CD4-positive, CD25-positive, alpha-beta regulatory T cell (primary cell): ENCODE results near the gene ELMO3. TPM values are rescaled to one million over a fixed set of nuclear protein-coding genes. Genes with fewer than 3 reads are reported as not detected.

Experiments used
- ATAC-seq, 2 donors: fragments of 150-1000 bp; cut with Tn5 transposase; one replicate each; pipeline ENCODE4 v1.10.0; 2021; ENCODE audit warnings: low read depth in 2 of 2, moderate number of reproducible peaks in 2 of 2, moderate library complexity in 1 of 2
- DNase-seq, 3 donors: peaks; one replicate each; pipeline versions ENCODE4 v3.0.0 to v3.0.0-alpha.2; 2012 to 2022; ENCODE audit warnings: mixed read lengths in 1 of 3
- H3K27ac ChIP-seq: one replicate; pipeline ENCODE4 v1.7.0; 2013; ENCODE audit warnings: mild to moderate bottlenecking, low read length; ENCODE audit not compliant: insufficient read depth, poor library complexity, severe bottlenecking
- H3K27me3 ChIP-seq: one replicate; pipeline ENCODE4 v1.7.0; 2013; ENCODE audit warnings: low read length; ENCODE audit not compliant: control insufficient read depth, insufficient read depth
- H3K36me3 ChIP-seq: one replicate; pipeline ENCODE4 v1.7.0; 2013; ENCODE audit warnings: mild to moderate bottlenecking, low read length, moderate library complexity; ENCODE audit not compliant: control insufficient read depth, insufficient read depth
- H3K4me1 ChIP-seq: 2 replicates; pipeline ENCODE4 v1.7.0; 2013; ENCODE audit warnings: mild to moderate bottlenecking, low read length; ENCODE audit not compliant: insufficient read depth, control insufficient read depth, poor library complexity, severe bottlenecking
- H3K4me3 ChIP-seq: one replicate; pipeline ENCODE4 v1.7.0; 2013; ENCODE audit warnings: low read depth, mild to moderate bottlenecking, low read length, moderate library complexity
- H3K9me3 ChIP-seq, 2 experiments: 1 replicate in 1 of 2; 2 replicates in 1 of 2; pipeline ENCODE4 v1.7.0; 2013; ENCODE audit warnings: low read length in 2 of 2, mild to moderate bottlenecking in 1 of 2, moderate library complexity in 1 of 2; ENCODE audit not compliant: control insufficient read depth in 2 of 2
- H3K27ac Mint-ChIP-seq, 3 donors: one replicate each; pipeline ENCODE4 v1.8.0; 2020 to 2022; ENCODE audit warnings: mild to moderate bottlenecking in 3 of 3, mixed read lengths in 3 of 3, moderate library complexity in 2 of 3
- H3K27me3 Mint-ChIP-seq: one replicate; pipeline ENCODE4 v1.8.0; 2022; ENCODE audit warnings: mild to moderate bottlenecking, mixed read lengths
- H3K36me3 Mint-ChIP-seq: one replicate; pipeline ENCODE4 v1.8.0; 2020; ENCODE audit warnings: mixed read lengths
- H3K4me1 Mint-ChIP-seq, 4 donors: one replicate each; pipeline ENCODE4 v1.8.0; 2020 to 2022; ENCODE audit warnings: mixed read lengths in 4 of 4, mild to moderate bottlenecking in 1 of 4
- H3K4me3 Mint-ChIP-seq, 4 donors: one replicate each; pipeline ENCODE4 v1.8.0; 2020 to 2022; ENCODE audit warnings: mild to moderate bottlenecking in 4 of 4, mixed read lengths in 4 of 4, moderate library complexity in 3 of 4
- H3K9me3 Mint-ChIP-seq, 7 donors: one replicate each; pipeline ENCODE4 v1.8.0; 2020 to 2022; ENCODE audit warnings: mixed read lengths in 7 of 7, mild to moderate bottlenecking in 3 of 7, moderate library complexity in 2 of 7
- polyA plus RNA-seq, 4 donors: library from polyadenylated mRNA; unstranded; fragments of 300-500 nt; fragmentation: Illumina TruSeq; gene quantifications; one replicate each; pipeline ENCODE4 v1.2.3, GENCODE V29; 2021
- total RNA-seq: library from RNA; stranded (reverse); gene quantifications from one replicate; pipeline ENCODE4 v1.2.3, GENCODE V29; 2022

ELMO3 gene
- total and polyA plus RNA-seq, 5 donors from 2014 or later, result 0.09 to 2.2 TPM; not detected in 3

GRCh38 chr16:67240506-67240905 is 41.6 kb downstream of the ELMO3 start:
- H3K9me3 Mint-ChIP-seq, result peaks cover 0 to 1% (median 0%) of the 10 kb centered on the region in 7 donors
- ATAC-seq (no peak), DNase-seq (no peak)
- Histone ChIP-seq H3K4me3 (no peak overlapping the region), H3K4me1 (peaks cover 19% of the 10 kb centered on the region), H3K27me3 (no peaks in the 10 kb centered on the region), H3K36me3 (peaks cover 26% of the 10 kb centered on the region), H3K27ac (no peak overlapping the region), H3K9me3 (no peaks in the 10 kb centered on the region)
- H3K4me1 Mint-ChIP-seq, result peaks cover 9 to 25% (median 11%) of the 10 kb centered on the region in 4 donors
- H3K36me3 Mint-ChIP-seq, result peaks cover 29% of the 10 kb centered on the region
- H3K4me3 Mint-ChIP-seq, result no peak overlapping the region
- H3K27ac Mint-ChIP-seq, result no peak overlapping the region
- no peaks in the 10 kb centered on the region for H3K27me3 Mint-ChIP-seq

DNA sequence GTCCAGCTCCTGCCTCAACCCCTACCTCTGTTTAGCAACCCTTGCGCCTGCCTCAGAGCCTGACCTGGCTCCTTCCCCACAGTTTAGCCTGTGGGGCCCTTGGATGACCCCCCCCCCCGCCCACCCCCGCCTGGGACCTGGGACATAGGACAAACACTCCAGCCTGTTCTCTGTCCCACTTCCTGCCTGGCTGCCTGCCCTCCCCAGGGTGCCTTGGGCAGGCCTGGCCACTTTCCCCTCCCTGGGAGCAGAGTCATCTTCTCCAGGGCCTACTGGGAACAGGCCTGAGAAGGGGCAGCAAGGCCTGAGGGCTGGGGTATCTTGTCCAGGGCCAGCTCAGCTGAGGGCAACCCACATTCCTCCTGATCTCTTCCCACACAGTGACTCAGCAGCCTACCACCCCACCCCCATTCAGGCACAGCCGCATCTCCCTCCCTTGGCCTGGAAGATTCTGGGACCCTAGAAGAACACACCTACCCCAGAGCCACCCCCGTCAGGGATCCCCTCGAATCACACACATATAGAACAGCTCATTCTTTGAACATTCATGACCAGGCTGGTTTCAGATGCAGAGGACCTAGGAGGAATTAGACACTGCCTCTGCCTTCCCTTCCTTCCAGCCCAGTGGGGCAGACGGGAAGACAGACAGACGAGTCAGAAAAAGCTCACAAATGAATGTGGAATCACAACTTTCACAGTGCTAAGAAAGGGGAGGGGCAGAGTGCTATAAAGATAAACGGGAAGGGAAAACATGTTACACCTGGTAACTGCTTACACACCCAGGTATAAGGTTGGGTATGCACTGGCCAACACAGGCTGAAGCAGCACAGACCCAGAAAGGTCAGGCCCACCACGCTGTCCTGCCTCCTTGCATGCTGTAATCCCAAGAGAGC is 42.3 kb downstream of the ELMO3 start:
- H3K27me3 ChIP-seq, result no peaks in the 10 kb centered on the region
- peak overlapping the region in 2 of 3 donors; percentile 23 to 41 for H3K27ac Mint-ChIP-seq
- no peak overlapping the region for H3K27ac ChIP-seq
- H3K9me3 ChIP-seq, result no peaks in the 10 kb centered on the region
- peaks cover 26% of the 10 kb centered on the region for H3K36me3 Mint-ChIP-seq
- H3K27me3 Mint-ChIP-seq, result no peaks in the 10 kb centered on the region
- H3K4me1 Mint-ChIP-seq, result peaks cover 9 to 27% (median 12%) of the 10 kb centered on the region in 4 donors
- DNase-seq, result no peak
- H3K9me3 Mint-ChIP-seq, result peaks cover 0 to 1% (median 0%) of the 10 kb centered on the region in 7 donors
- H3K4me3 ChIP-seq, result no peak overlapping the region
- H3K36me3 ChIP-seq, result peaks cover 26% of the 10 kb centered on the region
- peak overlapping the region in 1 of 4 donors; percentile 73 for H3K4me3 Mint-ChIP-seq
- H3K4me1 ChIP-seq, result peaks cover 27% of the 10 kb centered on the region
- no peak for ATAC-seq

- no peaks in the 10 kb centered on the region for H3K27me3 Mint-ChIP-seq
- peaks cover 9 to 32% (median 16%) of the 10 kb centered on the region in 4 donors for H3K4me1 Mint-ChIP-seq
- H3K36me3 Mint-ChIP-seq, result peaks cover 21% of the 10 kb centered on the region
- H3K9me3 ChIP-seq, result no peaks in the 10 kb centered on the region
- DNase-seq, result no peak
- peak overlapping the region in 2 of 3 donors; percentile 57 to 85 for H3K27ac Mint-ChIP-seq
- no peak overlapping the region for H3K4me3 ChIP-seq
- H3K27me3 ChIP-seq, result no peaks in the 10 kb centered on the region
- H3K4me3 Mint-ChIP-seq, result no peak overlapping the region
- H3K27ac ChIP-seq, result no peak overlapping the region
- ATAC-seq, result no peak
- H3K4me1 ChIP-seq, result peaks cover 36% of the 10 kb centered on the region
- H3K36me3 ChIP-seq, result peaks cover 23% of the 10 kb centered on the region
- peaks cover 0 to 1% (median 0%) of the 10 kb centered on the region in 7 donors for H3K9me3 Mint-ChIP-seq
Observed at GRCh38 chr16:67242138-67242730, 43.3 kb downstream of the ELMO3 start.

DNA sequence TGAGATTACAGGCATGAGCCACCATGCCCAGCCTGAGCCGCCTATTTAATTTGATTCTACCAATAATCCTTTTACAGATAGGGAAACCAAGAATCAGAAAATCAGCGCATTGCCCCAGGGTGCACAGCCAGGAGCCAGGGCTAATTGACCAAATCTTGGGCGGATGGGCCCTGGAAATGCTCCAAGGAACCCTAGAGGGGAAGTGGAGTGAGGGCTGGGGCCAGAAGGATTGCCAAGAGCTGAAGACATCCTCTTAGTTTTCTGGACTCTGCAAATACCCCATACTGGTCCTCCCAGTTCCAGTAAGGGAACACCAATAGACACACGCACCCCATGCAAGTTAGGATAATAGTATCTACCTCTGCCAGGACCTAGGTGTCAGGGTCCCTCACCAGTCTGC is 44.5 kb downstream of the ELMO3 start:
- Mint-ChIP-seq H3K27me3 (peaks cover 10% of the 10 kb centered on the region), H3K4me1 (peaks cover 9 to 42% (median 26%) of the 10 kb centered on the region in 4 donors), H3K36me3 (peaks cover 8% of the 10 kb centered on the region), H3K9me3 (peaks cover 0 to under 1% (median 0%) of the 10 kb centered on the region in 7 donors), H3K27ac (peak overlapping the region in 1 of 3 donors; percentile 61), H3K4me3 (peak overlapping the region in 2 of 4 donors; percentile 2 to 92)
- DNase-seq (no peak), ATAC-seq (no peak)
- Histone ChIP-seq H3K27me3 (no peaks in the 10 kb centered on the region), H3K36me3 (peaks cover 11% of the 10 kb centered on the region), H3K4me3 (no peak overlapping the region), H3K9me3 (no peaks in the 10 kb centered on the region), H3K4me1 (peaks cover 47% of the 10 kb centered on the region), H3K27ac (peak overlapping the region; percentile 73)

- Histone ChIP-seq H3K27me3 (peaks cover 4% of the 10 kb centered on the region), H3K4me1 (peaks cover 56% of the 10 kb centered on the region), H3K27ac (peak overlapping the region; percentile 73), H3K36me3 (peaks cover under 1% of the 10 kb centered on the region), H3K9me3 (no peaks in the 10 kb centered on the region), H3K4me3 (no peak overlapping the region)
- H3K4me3 Mint-ChIP-seq, result peak overlapping the region; percentile 76 to 92 (median 86)
- H3K36me3 Mint-ChIP-seq, result peaks cover 3% of the 10 kb centered on the region
- H3K27me3 Mint-ChIP-seq, result peaks cover 14% of the 10 kb centered on the region
- ATAC-seq (peak; percentile 67 to 68), DNase-seq (peak; percentile 36 to 86 (median 52))
- H3K9me3 Mint-ChIP-seq, result no peaks in the 10 kb centered on the region
- peaks cover 9 to 51% (median 30%) of the 10 kb centered on the region in 4 donors for H3K4me1 Mint-ChIP-seq
- peak overlapping the region; percentile 87 to 89 (median 88) for H3K27ac Mint-ChIP-seq
Observed at GRCh38 chr16:67244387-67245185, 45.7 kb downstream of the ELMO3 start.

DNA sequence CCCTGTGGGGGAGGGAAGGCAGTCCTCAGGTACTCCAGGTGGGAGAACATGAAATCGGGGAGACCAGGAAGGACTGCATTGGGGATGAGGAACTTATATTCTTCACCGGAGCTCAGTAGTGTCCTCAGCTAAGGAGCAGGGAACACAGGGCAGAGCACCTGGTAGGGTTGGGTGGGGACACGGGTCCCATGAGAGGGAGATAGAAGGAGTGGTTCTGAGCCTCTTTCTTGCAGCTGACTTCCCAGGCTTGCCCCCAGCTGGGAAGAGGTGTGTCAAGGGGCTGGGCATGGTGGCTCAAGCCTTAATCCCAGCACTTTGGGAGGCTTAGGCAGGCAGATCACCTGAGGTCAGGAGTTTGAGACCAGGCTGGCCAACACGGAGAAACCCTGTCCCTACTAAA is 46.3 kb downstream of the ELMO3 start:
- peak in 1 of 3 donors; percentile 8 for DNase-seq
- Histone ChIP-seq H3K4me1 (peaks cover 56% of the 10 kb centered on the region), H3K9me3 (no peaks in the 10 kb centered on the region), H3K36me3 (no peaks in the 10 kb centered on the region), H3K4me3 (no peak overlapping the region), H3K27ac (peak overlapping the region; percentile 73), H3K27me3 (peaks cover 8% of the 10 kb centered on the region)
- no peaks in the 10 kb centered on the region for H3K9me3 Mint-ChIP-seq
- no peaks in the 10 kb centered on the region for H3K36me3 Mint-ChIP-seq
- peaks cover 18% of the 10 kb centered on the region for H3K27me3 Mint-ChIP-seq
- ATAC-seq, result no peak
- H3K4me3 Mint-ChIP-seq, result peak overlapping the region; percentile 76 to 92 (median 86)
- H3K27ac Mint-ChIP-seq, result peak overlapping the region in 2 of 3 donors; percentile 87 to 89
- H3K4me1 Mint-ChIP-seq, result peaks cover 9 to 55% (median 32%) of the 10 kb centered on the region in 4 donors

DNA sequence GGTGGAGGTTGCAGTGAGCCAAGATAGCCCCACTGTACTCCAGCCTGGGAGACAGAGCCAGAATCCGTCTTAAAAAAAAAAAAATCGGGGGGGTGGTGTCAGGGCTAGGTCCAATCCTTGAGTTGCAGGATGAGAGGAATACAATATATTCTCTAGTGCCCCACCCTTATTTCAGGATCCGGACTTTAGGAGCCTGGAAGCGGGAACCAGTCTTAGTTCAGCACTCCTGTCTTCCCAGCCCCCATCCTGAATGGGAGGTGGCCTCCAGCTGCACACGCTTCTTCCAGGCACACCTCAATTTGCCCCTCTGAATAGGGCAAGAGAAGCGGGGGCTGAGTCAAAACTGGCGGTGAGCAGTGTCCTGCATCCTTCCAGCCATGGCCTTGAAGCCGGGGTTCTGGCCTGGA is 46.7 kb downstream of the ELMO3 start:
- Mint-ChIP-seq H3K36me3 (no peaks in the 10 kb centered on the region), H3K9me3 (no peaks in the 10 kb centered on the region), H3K27me3 (peaks cover 21% of the 10 kb centered on the region), H3K4me3 (peak overlapping the region; percentile 76 to 92 (median 86)), H3K4me1 (peaks cover 9 to 55% (median 32%) of the 10 kb centered on the region in 4 donors), H3K27ac (peak overlapping the region in 2 of 3 donors; percentile 31 to 63)
- ATAC-seq (no peak), DNase-seq (no peak)
- Histone ChIP-seq H3K36me3 (no peaks in the 10 kb centered on the region), H3K9me3 (no peaks in the 10 kb centered on the region), H3K4me1 (peaks cover 56% of the 10 kb centered on the region), H3K27ac (peak overlapping the region; percentile 68), H3K4me3 (no peak overlapping the region), H3K27me3 (peaks cover 13% of the 10 kb centered on the region)
